Activated CD8-positive, alpha-beta memory T cell treated with anti-CD3 and anti-CD28 coated beads, Interleukin-2, amount 50 U/mL, for 48 hours (primary cell): Measurements from ENCODE around the gene IRX6.

ENCODE experiments used
- DNase-seq: peaks from one replicate; pipeline ENCODE4 v3.0.0-alpha.2; 2020

IRX6 gene

DNA sequence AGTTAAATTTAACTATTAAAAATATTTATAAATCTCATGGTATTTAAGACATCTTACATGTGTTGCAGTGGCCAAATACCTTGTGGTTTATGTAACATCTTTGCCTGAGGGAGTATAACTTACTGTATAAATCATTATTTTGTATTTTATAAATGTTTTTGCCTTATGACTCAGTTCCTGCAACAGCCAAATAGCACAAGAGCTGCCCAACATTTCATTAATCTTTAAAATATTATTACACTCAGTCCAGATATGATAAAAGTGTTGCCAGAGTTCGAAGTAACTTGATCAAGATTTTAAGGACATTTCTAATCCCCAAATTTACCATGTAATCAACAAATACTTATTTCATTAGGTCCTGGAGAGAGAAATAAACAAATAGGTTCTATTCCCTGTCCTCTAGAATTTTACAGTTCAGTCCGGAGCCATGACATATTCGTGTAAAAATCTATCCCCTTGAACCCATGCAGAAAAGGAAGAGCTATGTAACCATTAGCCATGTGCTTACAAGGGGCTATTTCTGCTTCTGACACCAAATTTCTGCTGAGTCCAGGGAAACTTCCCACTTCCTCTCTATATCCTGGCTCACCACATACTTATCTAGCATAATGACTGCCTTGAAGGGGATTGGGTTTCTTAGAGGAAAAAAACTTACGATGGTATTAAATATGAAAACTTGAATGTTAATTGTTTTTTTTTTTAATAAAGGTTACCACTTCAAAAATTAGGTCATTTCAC lies 44.0 kb downstream of the IRX6 start:
- DNase-seq = no peak

DNA sequence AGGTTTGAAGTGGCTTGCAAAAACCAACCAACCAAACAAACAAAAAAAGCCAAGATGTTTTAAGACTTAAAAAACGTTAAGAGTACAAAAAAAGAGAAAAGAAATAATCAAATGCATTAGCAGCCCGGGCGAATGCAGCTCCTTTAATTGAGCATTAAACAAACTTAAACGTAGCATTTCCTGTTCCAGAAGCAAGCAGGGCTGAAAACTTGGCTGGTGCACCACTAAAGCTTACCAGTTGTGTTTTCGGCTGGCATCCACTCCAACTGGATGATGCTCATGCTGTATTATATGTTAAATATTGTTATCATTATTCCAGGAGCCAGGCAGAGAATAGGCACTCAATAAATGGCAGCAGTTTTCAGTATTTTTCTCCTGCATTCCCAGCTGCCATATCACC lies 45.1 kb downstream of the IRX6 start:
- no peak for DNase-seq

DNA sequence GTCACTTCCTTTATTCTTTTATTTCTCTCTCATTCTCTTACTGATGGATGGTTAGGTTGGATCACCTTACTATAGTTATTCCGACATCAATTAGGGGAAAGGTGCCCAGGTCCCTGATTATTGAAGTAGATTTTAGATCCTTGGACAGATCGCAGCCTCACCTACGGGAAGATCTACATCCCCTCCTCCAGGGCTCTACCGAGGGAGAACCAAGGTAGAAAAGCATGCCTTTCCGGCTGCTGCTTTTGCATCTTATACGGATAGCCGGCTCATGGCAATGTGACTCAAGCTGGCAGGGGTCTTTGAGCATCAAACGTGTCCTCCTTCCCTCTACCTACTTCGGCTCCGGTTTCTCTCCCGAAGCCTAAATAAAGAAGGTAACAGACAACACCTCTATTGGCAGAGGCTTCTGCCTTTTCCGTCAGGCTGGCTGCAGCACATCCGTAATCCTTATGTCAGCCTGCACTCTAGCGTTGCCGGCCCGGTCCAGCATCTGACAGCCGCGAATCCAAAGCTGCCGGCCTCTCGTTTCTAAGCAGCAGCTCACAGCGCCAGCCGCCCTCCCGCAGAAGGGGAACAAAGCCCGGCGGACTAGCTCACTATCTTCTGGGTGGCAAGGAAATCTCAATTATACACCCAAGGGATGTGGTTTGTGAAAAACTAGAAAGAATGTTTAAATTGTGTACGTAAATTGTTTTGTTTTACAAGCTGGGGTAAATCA lies 46.9 kb downstream of the IRX6 start:
- DNase-seq = peak; percentile 49

DNA sequence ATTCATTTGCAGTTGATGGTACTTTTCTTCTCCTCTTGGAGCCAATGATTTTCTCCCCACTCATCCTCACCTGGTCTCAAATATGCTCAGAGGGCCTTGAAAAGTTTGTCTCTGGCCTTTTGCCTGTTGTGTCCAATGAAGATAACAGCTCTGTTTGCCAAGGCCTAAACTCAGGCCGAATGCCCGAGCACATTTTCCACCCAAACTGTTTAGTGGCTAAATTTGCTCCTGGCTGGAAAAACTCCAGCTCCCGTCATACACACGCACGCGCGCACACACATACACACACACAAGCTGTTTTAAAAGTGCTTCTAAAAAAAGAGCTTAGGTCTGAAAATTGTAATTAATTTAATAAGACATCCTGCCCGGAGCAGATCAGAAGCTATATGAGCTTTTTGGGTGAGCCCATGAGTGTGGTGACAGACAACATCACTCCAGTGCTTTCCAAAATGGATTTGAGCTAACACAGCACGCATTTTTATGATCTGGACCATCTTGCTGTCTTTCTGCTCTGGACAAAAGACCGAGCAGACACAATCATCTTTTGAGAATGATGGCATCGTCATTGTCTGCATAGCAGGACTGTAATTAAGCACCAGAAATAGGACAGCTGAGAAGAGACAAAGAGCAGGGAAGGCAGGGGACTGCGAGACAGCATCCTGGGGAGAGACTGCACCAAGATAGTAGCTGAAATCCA lies 48.9 kb downstream of the IRX6 start:
- no peak for DNase-seq

DNA sequence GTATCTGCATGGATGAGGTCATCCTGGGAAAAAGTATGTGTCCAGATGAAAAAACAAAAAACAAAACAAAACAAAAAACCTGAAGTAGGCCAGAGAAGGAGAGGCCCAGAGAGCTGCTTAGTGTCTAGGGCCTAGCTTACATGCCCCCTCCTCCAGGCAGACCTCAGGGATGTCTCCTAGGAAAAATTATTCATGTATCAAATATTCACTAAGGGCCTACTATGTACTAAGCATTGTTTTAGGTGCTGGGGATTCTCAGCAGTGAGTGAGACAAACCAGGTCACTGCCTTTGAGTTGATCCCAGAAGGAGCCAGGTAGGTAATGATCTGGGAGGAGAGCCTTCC lies 49.5 kb downstream of the IRX6 start:
- DNase-seq = no peak

DNA sequence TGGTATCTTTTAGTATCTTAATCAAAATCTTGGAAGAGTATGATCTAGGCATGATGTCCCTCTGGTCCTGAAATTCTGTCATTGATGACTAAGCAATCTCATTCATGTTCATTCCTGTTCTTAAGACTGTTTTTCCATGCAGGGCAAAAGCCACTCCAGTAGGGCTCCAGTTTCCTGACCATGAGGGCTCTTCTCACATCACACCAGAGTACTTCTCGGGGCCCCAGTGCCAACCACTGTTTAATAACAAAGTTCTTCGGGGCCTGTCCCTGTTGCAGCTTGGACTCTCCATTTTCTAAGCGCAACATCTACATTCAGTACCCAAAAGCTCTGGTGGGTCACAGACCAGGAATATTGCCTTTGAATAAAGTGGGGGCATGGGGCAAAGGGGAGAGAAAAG lies 52.0 kb downstream of the IRX6 start:
- DNase-seq = no peak

DNA sequence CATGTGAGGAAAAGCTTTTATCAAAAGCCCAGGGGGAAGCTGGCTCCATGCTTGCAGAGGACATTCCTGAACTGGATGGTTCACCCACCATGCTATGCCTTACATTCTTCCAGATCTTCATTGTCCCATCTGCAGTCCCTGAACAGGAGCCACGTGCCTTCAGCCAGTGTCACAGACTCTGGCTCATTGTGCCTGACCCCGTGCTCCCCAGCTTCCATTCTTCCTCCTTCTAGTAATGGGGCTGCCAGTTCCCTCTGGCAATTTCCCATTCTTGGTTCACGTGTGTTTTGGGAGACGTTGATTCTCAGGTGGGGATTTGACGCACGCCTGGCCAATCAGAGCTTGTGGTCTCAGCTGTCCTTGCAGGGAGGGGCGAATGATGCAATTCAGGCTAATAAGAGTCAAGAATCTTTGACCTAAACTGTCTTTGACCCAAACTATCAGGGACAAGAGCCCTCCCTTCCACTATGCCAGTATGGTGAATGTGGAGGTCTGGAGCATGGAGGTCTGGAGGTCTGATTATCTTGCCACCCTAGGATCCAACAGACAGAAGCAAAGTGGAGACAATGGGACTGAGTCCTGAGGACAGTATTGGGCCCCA lies 52.7 kb downstream of the IRX6 start:
- DNase-seq = no peak

DNA sequence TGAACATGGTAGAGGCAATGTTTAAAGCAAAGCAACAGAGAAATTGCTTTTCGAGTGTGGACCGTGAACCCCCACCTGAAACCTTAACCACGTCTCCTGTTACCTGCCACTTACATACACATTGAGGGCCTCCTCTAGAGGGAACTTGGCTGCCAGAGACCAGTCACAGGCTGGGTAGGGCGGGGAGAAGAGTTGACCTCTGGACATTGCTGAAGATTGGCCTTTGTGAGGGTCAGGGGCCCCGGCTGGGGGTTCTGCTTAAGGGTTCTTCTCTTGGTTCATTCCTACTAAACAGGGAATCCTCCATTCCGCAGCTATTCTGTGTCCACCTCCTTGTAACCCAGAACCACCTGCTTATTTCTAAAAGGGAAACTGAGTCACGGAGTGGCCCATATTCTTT lies 53.8 kb downstream of the IRX6 start:
- DNase-seq = no peak

DNA sequence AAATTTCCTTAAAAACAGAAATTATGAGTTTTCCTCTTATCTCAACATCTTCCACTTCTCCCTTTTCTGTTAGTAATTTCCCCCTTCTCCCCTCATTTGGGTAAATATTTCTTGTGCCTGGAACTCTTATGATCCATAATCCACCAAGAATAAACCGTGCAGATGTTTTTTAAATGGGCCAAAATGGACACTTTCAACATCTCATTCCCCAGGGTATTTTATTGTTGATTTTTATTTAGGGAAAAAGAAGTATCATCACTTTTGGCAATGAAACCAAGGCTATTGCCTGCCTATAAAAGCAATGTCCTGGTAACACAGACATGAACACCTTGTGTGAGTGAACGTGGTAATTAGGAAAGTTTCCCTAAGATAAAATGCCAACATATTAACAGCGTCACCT lies 54.6 kb downstream of the IRX6 start:
- DNase-seq = no peak

DNA sequence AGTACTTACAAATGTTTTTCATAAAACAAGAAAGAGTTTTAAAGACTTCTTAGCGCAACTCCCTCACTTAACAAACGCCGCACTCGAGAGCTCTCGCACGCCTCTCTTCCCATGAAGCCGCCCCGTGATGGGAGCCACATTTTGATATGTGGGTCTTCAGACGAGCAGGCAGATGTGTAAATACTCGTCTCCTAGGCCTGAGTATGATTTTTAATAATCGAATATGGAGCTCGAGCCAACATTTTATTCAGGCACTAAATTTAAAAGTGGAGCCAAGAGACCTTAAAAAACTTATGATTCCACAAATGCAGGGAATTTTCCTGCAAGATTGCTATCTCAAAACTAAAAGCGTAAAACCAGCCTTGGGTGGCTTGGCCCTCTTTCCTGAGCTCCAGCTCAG lies 55.4 kb downstream of the IRX6 start:
- DNase-seq = no peak

DNA sequence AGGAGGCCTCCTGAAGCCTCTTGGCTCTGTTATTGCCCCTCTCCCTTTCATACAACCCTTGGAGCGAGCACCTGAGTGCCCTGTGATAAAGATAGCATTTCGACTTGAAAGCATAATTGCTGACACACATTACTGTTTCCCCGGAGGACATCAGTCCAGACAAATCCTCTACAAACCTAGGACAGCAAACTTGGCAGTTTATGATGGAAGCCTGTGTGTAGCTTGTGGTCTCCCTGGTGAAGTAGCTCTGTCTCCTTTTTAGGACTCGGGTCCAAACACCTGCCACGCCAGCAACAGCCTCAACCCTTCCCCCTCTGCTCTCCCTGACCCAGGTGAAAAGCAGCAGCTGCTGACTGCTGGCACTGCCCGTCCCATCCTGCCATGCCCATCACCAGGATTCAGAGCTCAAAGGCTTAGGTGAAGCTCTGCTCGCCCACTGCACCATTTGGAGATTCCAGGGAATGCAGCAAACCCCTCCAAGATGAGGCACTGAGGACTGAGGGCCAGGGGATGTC lies 55.9 kb downstream of the IRX6 start:
- DNase-seq = no peak
